ENCODE results near the gene ITPR1. TPM values are rescaled to one million over a fixed set of nuclear protein-coding genes. Genes with fewer than 3 reads are reported as not detected.

Gene ITPR1
- polyA plus RNA-seq, 1 donor from 2014 or later = 2.1 TPM

- no peaks in the 10 kb centered on the region for H3F3A ChIP-seq (ENCODE audit: insufficient read depth, low read length, poor library complexity, severe bottlenecking)
- H4K20me1 ChIP-seq (ENCODE audit: insufficient read depth) = no peaks in the 10 kb centered on the region
- H3K9ac ChIP-seq (ENCODE audit: low read length) = no peak overlapping the region
- TF ChIP-seq TAF1 (IDR thresholded peaks at IDR 0.05; ENCODE audit: low read depth) (no peak), SMC3 (conservative IDR thresholded peaks at IDR 0.05; ENCODE audit: poor library complexity) (no peak), EZH2 (IDR thresholded peaks at IDR 0.05; ENCODE audit: borderline replicate concordance, insufficient read depth, low read length, poor library complexity, severe bottlenecking) (no peak), RAD21 (conservative IDR thresholded peaks at IDR 0.05) (no peak), POLR2AphosphoS5 (IDR thresholded peaks at IDR 0.05) (no peak), EP300 (conservative IDR thresholded peaks at IDR 0.05; ENCODE audit: poor library complexity, severe bottlenecking) (no peak), MXI1 (conservative IDR thresholded peaks at IDR 0.05; ENCODE audit: poor library complexity, severe bottlenecking) (no peak)
- TF ChIP-seq, protein P1, sequence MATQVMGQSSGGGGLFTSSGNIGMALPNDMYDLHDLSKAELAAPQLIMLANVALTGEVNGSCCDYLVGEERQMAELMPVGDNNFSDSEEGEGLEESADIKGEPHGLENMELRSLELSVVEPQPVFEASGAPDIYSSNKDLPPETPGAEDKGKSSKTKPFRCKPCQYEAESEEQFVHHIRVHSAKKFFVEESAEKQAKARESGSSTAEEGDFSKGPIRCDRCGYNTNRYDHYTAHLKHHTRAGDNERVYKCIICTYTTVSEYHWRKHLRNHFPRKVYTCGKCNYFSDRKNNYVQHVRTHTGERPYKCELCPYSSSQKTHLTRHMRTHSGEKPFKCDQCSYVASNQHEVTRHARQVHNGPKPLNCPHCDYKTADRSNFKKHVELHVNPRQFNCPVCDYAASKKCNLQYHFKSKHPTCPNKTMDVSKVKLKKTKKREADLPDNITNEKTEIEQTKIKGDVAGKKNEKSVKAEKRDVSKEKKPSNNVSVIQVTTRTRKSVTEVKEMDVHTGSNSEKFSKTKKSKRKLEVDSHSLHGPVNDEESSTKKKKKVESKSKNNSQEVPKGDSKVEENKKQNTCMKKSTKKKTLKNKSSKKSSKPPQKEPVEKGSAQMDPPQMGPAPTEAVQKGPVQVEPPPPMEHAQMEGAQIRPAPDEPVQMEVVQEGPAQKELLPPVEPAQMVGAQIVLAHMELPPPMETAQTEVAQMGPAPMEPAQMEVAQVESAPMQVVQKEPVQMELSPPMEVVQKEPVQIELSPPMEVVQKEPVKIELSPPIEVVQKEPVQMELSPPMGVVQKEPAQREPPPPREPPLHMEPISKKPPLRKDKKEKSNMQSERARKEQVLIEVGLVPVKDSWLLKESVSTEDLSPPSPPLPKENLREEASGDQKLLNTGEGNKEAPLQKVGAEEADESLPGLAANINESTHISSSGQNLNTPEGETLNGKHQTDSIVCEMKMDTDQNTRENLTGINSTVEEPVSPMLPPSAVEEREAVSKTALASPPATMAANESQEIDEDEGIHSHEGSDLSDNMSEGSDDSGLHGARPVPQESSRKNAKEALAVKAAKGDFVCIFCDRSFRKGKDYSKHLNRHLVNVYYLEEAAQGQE (IDR thresholded peaks at IDR 0.05; ENCODE audit: borderline replicate concordance) = no peak
- TF ChIP-seq, protein P2, sequence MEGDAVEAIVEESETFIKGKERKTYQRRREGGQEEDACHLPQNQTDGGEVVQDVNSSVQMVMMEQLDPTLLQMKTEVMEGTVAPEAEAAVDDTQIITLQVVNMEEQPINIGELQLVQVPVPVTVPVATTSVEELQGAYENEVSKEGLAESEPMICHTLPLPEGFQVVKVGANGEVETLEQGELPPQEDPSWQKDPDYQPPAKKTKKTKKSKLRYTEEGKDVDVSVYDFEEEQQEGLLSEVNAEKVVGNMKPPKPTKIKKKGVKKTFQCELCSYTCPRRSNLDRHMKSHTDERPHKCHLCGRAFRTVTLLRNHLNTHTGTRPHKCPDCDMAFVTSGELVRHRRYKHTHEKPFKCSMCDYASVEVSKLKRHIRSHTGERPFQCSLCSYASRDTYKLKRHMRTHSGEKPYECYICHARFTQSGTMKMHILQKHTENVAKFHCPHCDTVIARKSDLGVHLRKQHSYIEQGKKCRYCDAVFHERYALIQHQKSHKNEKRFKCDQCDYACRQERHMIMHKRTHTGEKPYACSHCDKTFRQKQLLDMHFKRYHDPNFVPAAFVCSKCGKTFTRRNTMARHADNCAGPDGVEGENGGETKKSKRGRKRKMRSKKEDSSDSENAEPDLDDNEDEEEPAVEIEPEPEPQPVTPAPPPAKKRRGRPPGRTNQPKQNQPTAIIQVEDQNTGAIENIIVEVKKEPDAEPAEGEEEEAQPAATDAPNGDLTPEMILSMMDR (IDR thresholded peaks at IDR 0.05; ENCODE audit: poor library complexity, severe bottlenecking) = no peak
- H3K4me2 ChIP-seq (ENCODE audit: low read length) = no peak overlapping the region
- H3K9me3 ChIP-seq (ENCODE audit: low read length) = no peaks in the 10 kb centered on the region
- no peaks in the 10 kb centered on the region for H3K36me3 ChIP-seq (ENCODE audit: insufficient read depth, low read length)
- no peak overlapping the region for H2AFZ ChIP-seq (ENCODE audit: low read depth, low read length)
- no peaks in the 10 kb centered on the region for H3K9me2 ChIP-seq (ENCODE audit: insufficient read depth, low read length)
- no peaks in the 10 kb centered on the region for H3K27me3 ChIP-seq (ENCODE audit: insufficient read depth, low read depth, low read length)
- H3K4me3 ChIP-seq (ENCODE audit: low read length) = no peak overlapping the region
- H3K79me2 ChIP-seq (replicated peaks; ENCODE audit: insufficient read depth, low read length) = no peaks in the 10 kb centered on the region
- H3K27ac ChIP-seq (ENCODE audit: low read length) = no peak overlapping the region
These were observed 363.8 kb downstream of the ITPR1 start for GRCh38 chr3:4856986-4857385.

- H3K27me3 ChIP-seq (ENCODE audit: insufficient read depth, low read depth, low read length) = no peaks in the 10 kb centered on the region
- H3K27ac ChIP-seq (ENCODE audit: low read length) = no peak overlapping the region
- no peak overlapping the region for H3K9ac ChIP-seq (ENCODE audit: low read length)
- H3K9me3 ChIP-seq (ENCODE audit: low read length) = no peaks in the 10 kb centered on the region
- H3K9me2 ChIP-seq (ENCODE audit: insufficient read depth, low read length) = no peaks in the 10 kb centered on the region
- no peak overlapping the region for H2AFZ ChIP-seq (ENCODE audit: low read depth, low read length)
- H3F3A ChIP-seq (ENCODE audit: insufficient read depth, low read length, poor library complexity, severe bottlenecking) = no peaks in the 10 kb centered on the region
- H3K36me3 ChIP-seq (ENCODE audit: insufficient read depth, low read length) = no peaks in the 10 kb centered on the region
- no peak overlapping the region for H3K4me2 ChIP-seq (ENCODE audit: low read length)
- H4K20me1 ChIP-seq (ENCODE audit: insufficient read depth) = no peaks in the 10 kb centered on the region
- H3K4me3 ChIP-seq (ENCODE audit: low read length) = no peak overlapping the region
- H3K79me2 ChIP-seq (replicated peaks; ENCODE audit: insufficient read depth, low read length) = no peaks in the 10 kb centered on the region
- TF ChIP-seq TAF1 (IDR thresholded peaks at IDR 0.05; ENCODE audit: low read depth) (no peak), SMC3 (conservative IDR thresholded peaks at IDR 0.05; ENCODE audit: poor library complexity) (no peak), RAD21 (conservative IDR thresholded peaks at IDR 0.05) (no peak), MXI1 (conservative IDR thresholded peaks at IDR 0.05; ENCODE audit: poor library complexity, severe bottlenecking) (no peak), EP300 (conservative IDR thresholded peaks at IDR 0.05; ENCODE audit: poor library complexity, severe bottlenecking) (no peak), POLR2AphosphoS5 (IDR thresholded peaks at IDR 0.05) (no peak), EZH2 (IDR thresholded peaks at IDR 0.05; ENCODE audit: borderline replicate concordance, insufficient read depth, low read length, poor library complexity, severe bottlenecking) (no peak)
- TF ChIP-seq, protein P1 (IDR thresholded peaks at IDR 0.05; ENCODE audit: borderline replicate concordance) = no peak
These were observed 366.6 kb downstream of the ITPR1 start for GRCh38 chr3:4859788-4860187.

All from neural cell (in vitro differentiated cells).